A673 (cell line): ENCODE results near the gene DCAF8L2.

Experiments
- EZH2 ChIP-seq: fragments of 200-600 bp; sonication (generic); IDR thresholded peaks from 2 replicates; pipeline ENCODE4 v1.6.1; 2017; ENCODE audit warnings: borderline replicate concordance, low read depth, mild to moderate bottlenecking, mixed read lengths, antibody characterized with exemption, low read length; ENCODE audit not compliant: poor library complexity, severe bottlenecking
- TF ChIP-seq, protein P1 (sequence below): fragments of 300-800, 200-600 bp; sonication (generic); conservative IDR thresholded peaks from 2 replicates; pipeline ENCODE4 v1.5.1; 2017; ENCODE audit warnings: low read depth, mild to moderate bottlenecking, antibody characterized with exemption, low read length, moderate library complexity, mixed read lengths

DNA sequence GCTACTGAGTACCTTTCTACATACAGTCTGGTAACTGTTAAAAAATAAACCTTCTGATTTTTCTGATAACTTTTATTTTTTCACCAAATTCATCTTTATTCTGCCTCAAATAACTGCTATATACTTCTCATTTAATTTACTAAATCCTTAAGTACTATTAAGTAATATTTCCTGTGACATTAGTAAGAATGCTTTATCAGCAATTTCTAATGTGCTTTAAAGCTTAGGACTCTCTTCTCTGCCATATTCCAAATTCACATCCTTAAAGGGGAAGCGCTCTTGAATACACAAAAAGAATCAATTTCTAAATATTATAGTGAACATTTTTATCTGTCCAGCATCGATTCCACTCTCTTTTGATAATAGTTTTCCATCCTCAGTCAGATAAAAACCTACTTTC lies 81.1 kb downstream of the DCAF8L2 start:
- TF ChIP-seq, protein P1, sequence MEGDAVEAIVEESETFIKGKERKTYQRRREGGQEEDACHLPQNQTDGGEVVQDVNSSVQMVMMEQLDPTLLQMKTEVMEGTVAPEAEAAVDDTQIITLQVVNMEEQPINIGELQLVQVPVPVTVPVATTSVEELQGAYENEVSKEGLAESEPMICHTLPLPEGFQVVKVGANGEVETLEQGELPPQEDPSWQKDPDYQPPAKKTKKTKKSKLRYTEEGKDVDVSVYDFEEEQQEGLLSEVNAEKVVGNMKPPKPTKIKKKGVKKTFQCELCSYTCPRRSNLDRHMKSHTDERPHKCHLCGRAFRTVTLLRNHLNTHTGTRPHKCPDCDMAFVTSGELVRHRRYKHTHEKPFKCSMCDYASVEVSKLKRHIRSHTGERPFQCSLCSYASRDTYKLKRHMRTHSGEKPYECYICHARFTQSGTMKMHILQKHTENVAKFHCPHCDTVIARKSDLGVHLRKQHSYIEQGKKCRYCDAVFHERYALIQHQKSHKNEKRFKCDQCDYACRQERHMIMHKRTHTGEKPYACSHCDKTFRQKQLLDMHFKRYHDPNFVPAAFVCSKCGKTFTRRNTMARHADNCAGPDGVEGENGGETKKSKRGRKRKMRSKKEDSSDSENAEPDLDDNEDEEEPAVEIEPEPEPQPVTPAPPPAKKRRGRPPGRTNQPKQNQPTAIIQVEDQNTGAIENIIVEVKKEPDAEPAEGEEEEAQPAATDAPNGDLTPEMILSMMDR: no peak
- TF ChIP-seq EZH2: no peak
